Stimulated activated CD8-positive, alpha-beta memory T cell treated with anti-CD3 and anti-CD28 coated beads, Interleukin-12 subunit alpha, Interleukin-12 subunit beta, amount 100 ng/mL, for 4 hours (primary cell): ENCODE results near the gene ZNF234.
"Not testable (repeated sequence)": the region's sequence is repeated elsewhere in the genome, so short reads cannot be mapped to it uniquely, and the experiment has no call there.

Experiments used
- DNase-seq: peaks from one replicate; pipeline ENCODE4 v3.0.0-alpha.2; 2020; ENCODE audit warnings: low read depth

The ZNF234 gene

DNA sequence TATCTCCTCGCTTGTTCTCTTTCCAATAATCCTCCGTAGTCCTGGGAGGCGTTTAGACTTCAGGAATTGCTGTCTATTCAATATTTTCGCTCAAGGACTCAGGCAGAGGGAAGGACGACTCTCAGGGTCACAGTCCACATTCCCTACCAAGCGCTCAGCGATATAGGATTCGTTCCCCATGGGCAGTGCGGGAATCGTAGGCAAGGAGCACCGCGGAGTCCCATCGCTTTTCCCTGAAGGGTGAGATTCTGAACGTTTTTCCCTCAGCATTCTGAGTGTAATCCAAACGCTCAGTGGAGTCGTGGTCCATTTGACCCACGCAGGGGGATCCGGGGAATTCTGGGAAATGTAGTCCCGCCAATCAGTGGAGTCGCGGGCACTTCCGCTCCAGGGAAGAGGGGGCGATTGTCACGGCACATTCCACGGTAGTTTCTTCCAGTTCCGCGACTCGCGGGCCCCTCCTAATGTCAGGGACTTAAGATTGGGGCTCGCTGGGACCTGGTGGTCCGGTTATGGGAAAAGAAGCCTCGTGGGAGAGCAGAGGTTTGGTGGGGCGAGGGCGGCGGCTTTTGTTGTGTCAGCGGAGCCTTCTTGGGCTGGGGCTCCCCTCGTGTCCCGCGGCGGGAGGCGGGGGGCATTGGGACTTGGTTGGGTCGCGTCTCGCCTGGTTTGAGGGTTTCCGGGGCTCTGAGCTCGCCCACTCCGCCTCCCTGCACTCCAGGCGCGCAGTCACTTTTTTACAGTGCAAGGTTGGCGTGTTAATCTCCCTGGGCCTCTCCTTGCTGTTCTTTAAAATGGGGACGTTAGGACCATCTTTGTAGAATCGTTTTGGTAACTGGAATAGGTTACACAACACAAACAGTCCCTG lies at the start of gene ZNF234:
Gene ZNF234, plus strand, starts transcription at position 364 of the 868 bp plus-strand sequence. CDS start 3,079 bp downstream, outside the sequence.
- DNase-seq, result peak; percentile 59

DNA sequence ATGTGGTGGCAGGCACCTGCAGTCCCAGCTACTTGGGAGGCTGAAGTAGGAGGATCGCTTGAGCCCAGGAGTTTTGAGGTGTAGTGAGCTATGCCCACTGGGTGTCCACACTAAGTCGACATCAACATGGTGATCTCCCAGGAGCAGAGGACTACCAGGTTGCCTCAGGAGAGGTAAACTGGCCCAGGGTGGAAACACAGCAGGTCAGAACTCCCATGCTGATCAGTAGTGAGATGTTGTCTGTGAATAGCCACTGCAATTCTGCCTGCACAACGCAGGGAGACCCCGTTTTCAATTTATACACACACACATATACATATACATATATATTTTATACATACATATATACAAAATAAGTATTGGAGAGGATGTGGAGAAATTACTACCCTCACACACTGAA lies 49.2 kb upstream of the ZNF234 start:
- DNase-seq, result no peak

DNA sequence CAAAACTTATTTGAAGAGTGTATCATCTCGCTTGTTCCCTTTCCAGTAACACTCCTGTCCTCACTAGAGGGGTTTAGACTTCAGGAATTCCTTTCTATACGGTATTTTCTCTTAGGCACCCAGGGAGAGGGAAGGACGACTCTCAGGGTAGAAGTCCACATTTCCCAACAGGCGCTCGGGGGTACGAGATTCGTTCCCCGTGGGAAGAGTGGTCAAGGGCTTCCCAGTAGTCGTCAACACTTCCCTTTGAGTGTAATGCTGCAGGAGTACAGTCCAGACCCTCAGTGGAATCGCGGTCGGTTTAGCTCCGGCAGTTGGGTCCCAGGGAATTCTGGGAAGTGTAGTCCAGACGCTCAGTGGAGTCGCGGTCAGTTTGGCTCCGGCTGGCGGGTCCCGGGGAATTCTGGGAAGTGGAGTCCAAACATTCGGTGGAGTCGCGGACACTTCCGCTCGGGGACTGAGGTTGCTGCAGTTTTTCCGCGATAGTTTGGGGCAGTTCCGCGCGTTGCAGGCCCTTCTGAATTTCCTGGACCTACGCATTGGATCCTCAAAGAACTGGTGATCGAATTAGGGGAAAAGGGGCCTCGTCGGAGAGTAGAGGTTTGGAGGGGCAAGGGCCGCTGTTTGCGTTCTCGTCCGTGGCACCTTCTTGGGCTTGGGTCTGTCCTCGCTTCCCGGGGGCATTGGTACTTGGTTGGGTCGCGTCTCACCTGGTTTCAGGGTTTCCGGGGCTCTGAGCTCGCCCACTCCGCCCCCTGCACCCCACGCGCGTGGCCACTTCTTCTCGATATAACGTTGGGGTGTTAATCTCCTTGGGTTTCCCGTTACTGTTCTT lies 47.2 kb upstream of the ZNF234 start, which contains the start of gene ZNF224:
Gene ZNF224, plus strand, starts transcription at position 431 of the 835 bp plus-strand sequence. CDS start 3,513 bp downstream, outside the sequence.
- peak; percentile 69 for DNase-seq

DNA sequence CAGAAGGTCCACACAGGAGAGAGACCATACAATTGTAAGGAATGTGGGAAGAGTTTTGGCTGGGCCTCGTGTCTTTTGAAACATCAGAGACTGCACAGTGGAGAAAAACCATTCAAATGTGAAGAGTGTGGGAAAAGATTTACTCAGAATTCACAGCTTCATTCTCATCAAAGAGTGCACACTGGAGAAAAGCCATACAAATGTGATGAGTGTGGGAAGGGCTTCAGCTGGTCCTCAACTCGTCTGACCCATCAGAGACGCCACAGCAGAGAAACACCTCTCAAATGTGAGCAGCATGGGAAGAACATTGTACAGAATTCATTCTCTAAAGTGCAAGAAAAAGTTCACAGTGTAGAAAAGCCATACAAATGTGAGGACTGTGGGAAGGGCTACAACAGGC lies 33.6 kb upstream of the ZNF234 start:
- DNase-seq, result no peak

DNA sequence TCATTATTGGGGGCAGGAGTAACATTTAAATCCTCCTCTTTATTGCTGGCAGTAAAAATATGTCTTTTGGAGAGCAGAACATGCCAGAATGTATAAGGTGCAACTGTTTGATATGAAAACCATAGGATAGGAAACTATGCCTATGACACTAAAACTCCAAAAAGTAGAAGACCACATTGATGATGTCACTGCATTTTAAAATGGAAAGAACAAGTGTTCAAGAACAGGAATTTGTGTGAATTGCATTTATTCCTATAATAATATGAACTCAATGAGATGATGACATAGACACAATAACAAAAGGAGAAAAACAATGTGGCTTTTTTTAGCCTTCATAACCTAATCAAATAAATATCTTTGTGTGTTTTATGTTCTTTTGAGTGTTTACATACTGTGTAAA lies 31.9 kb upstream of the ZNF234 start:
- DNase-seq, result no peak

DNA sequence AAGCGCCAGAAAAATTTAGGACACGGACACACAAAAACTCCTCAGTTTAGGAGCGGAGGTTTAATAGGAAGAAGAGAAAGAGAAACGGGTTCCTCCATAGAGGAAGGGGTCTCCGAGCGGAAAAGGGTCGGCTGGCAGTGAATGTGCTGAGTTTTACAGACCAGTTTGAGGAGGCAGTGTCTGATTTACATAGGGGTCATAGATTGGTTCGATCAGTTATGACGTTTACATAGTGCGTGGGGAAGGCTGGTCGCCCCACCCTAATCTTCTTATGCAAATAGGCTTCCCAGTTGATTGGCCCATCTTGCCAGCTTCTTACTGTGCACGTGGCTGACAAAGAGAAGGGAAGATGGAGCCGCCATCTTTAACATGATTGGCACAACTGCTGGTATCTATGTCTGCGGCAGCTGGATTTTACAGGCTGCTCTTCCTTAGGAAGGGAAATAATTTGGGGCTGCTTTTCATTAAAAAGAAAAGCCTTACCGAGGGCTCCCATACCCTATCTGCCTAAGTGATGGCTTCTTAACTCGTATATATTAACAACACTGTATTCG lies 29.4 kb upstream of the ZNF234 start:
- DNase-seq, result no peak

DNA sequence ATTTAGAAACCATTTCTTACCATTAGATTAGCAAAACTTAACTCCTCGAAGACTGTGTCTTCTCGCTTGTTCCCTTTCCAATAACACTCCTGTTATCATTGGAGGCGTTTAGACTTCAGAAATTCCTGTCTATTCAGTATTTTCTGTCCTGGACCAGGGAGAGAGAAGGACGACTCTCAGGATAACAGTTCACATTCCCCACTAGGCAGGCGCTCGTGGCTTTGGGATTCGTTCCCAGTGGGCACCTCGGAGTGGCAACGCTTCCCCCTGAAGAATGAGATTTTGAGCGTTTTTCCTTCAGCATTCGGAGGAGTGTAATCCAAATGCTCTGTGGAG lies 28.6 kb upstream of the ZNF234 start:
- no peak for DNase-seq

DNA sequence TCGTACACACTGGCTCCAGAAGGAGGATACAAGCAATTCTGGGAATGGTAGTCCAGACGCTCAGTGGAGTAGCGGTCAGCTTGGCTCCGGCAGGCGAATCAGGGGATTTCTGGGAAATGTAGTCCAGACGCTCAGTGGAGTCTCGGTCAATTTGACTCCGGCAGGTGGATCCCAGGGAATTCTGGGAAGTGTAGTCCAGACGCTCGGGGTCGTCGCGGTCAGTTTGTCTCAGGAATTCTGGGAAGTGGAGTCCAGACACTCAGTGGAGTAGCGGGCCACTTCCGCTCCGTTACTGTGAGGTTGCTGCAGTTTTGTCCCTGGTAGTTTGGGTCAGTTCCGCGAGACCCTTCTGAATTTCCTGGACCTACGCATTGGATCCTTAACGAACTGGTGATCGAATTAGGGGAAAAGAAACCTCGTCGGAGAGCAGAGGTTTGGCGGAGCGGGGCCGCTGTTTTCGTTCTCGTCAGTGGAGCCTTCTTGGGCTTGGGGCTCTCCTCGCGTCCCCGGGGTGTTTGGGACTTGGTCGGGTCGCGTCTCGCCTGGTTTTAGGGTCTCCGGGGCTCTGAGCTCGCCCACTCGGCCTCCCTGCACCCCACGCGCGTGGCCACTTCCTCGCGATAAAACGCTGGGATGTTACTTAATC lies 28.1 kb upstream of the ZNF234 start, which contains the start of gene ZNF225:
Gene ZNF225, plus strand, starts transcription at position 262 of the 646 bp plus-strand sequence. CDS start 2,429 bp downstream, outside the sequence.
- peak; percentile 68 for DNase-seq

DNA sequence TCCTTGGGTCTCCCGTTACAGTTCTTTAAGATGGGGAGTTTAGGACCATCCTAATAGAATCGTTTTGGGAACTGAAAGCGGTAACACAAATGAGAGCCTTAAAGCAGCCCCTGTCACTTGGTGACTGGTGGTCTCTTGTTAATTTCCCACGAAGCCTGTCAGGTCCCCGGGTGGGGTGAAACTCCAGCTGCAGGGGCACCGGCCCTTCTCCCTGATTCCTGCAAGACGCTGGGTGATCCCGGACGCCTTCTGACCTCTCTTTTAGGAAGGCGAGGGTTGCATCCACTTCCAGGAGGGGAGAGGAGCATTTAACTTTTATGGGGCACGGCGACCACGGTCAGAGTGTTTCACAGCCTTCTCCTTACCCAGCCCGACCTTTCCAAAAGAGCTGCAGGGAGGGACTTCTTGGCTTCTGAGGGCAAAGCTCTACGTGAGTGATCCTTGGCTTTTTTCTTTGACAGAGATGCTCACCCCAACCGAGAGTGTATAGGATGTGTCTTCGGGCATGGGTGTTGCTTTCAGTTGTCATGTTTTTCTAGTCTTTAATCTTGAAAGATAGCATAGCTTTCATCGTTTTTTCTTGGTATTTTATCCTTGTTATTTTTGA lies 27.5 kb upstream of the ZNF234 start:
- DNase-seq, result no peak

DNA sequence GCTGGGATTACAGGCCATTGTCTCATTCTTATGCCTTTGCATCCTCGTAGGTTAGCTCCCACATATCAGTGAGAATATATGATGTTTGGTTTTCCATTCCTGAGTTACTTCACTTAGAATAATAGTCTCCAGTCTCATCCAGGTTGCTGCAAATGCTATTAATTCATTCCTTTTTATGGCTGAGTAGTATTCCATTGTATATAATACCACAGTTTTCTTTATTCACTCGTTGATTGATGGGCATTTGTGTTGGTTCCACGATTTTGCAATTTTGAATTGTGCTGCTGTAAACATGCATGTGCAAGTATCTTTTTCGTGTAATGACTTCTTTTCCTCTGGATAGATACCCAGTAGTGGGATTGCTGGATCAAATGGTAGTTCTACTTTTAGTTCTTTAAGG lies 20.2 kb upstream of the ZNF234 start:
- DNase-seq, result not testable (repeated sequence)

DNA sequence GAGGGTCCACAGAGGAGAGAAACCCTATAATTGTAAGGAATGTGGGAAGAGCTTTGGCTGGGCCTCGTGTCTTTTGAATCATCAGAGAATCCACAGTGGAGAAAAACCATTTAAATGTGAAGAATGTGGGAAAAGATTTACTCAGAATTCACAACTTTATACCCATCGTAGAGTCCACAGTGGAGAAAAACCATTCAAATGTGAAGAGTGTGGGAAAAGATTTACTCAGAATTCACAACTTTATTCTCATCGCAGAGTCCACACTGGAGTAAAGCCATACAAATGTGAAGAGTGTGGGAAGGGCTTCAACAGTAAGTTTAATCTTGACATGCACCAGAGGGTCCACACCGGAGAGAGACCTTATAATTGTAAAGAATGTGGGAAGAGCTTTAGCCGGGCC lies 9.4 kb upstream of the ZNF234 start:
- no peak for DNase-seq

DNA sequence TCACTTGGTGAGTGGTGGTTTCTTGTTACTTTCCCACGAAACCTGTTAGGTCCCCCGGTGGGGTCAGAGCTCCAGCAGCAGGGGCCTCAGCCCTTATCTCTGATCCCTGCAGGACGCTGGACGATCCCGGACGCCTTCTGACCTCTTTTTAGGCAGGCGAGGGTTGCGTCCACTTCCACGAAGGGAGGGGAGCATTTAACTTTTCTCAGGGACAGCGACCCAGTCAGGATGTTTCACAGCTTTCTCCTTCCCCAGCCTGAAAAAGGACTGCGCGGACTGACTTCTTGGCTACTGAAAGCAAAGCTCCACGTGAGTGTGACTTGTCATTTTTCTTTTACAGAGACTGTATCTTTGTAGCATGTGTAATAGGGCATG lies 692 bp downstream of the ZNF234 start:
- DNase-seq, result no peak

DNA sequence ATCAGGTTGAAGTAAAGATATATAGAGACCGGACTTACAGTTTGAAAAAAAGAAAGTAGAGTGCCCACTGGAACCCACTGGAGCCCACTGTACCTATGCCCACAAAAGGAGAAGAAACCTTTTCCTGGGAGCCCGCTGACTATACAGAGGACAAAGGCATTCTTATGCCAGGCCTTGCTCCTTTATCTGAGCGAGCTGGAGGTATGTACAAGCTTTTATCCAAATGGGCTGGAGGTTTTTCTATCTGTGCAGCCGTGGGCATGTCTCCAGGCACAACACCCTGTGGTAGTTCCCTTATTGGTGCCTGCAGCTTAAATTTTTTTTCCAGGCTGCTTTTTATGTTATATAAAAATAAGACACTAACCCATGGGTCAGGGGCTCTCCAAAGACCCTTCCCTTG lies 8.4 kb downstream of the ZNF234 start:
- no peak for DNase-seq

DNA sequence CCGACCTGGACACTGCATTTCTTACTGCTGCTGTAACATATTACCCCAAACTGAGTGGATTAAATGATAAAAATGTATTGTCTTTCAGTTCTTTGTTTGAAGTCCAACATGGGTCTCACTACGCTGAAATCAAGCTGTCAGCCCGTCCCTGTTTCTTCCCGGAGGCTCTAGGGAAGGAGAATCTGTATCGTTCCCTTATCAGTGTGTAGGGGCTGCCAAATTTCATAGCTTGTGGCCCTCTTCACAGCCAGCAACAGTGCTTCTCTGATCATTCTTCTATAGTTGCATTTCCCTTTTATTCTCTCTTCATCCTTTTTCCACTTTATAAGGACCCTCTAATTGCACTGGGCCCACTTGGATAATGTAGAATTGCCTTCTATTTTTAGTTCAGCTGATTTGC lies 10.1 kb downstream of the ZNF234 start:
- DNase-seq, result no peak

DNA sequence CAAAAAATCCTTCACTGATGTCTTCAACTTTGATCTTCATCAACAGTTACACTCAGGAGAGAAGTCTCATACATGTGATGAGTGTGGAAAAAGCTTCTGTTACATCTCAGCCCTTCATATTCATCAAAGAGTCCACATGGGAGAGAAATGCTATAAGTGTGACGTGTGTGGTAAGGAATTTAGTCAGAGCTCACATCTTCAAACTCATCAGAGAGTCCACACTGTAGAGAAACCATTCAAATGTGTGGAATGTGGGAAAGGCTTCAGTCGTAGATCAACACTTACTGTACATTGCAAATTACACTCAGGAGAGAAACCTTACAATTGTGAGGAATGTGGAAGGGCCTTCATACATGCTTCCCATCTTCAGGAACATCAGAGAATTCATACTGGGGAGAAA lies 15.1 kb downstream of the ZNF234 start:
- DNase-seq, result no peak

DNA sequence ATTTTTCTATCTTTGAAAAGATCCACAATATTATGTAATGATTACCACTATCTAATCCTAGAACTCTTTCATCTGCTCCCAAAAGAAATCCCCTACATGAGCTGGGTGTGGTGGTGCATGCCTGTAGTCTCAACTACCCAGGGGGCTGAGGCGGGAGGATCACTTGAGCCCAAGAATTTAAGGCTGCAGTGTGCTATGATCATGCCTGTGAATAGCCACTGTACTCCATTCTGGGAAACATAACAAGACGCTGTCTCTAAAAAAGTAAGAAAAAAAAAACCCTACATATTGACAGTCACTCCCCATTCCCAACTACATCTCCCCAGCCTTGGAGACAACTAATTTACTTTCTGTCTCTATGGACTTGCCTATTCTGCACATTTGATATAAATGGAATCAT lies 22.4 kb downstream of the ZNF234 start:
- no peak for DNase-seq

DNA sequence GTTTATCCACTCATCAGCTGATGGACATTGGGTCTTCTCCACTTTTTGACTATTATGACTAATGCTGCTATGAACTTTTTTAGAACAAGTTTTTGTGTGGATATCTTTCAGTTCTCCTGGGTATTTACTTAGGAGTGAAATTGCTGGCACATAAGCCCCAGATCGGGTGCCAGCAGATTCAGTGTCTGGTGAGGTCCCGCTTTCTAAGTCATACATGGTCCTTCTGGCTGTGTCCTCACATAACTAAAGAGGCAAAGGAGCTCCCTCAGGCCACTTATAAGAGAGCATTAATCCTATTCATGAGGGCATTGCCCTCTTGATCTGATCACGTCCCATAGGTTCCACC lies 22.9 kb downstream of the ZNF234 start:
- no peak for DNase-seq

DNA sequence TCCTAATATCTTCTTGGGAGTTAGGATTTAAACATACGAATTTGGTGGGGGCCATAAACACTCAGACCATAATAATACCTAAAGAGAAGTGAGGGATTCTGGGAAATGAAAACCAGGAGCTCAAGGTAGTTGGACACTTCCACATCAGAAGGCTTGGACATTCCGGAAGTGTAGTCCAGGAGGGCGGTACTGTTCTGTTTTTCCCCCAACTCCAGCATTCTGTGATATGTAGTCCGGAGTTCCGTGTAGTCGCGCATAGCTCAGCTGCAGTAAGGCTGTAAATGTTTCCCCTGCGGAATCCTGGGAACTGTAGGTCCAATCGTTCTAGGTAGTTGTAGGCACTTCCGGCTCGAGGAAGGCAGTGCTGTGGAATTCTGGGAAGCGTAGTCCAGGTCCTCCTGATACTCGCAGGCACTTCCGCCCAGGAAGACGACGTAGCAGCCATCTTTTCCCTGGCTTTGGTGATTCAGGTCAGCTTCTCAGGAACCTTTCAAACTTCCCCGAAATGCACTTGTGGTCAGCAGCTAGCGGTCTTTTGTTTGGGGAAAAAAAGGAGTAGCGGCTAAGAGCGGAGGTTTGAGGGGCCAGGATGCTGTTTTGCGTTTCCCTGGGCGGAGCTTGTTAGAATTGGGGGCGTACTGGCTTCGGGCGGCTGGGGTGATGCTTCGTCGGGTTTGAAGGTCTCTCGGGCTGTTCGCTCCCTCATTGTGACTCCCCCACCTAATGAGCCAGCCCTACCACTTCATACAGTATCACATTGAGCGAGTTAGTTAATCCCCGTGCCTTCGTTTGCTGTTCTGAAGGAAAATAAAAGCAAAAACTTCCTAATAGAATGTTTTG lies 23.5 kb downstream of the ZNF234 start, which contains the start of gene ZNF226:
Gene ZNF226, plus strand, starts transcription at position 428 of the 840 bp plus-strand sequence. CDS start 4,981 bp downstream, outside the sequence.
- DNase-seq, result peak; percentile 67

DNA sequence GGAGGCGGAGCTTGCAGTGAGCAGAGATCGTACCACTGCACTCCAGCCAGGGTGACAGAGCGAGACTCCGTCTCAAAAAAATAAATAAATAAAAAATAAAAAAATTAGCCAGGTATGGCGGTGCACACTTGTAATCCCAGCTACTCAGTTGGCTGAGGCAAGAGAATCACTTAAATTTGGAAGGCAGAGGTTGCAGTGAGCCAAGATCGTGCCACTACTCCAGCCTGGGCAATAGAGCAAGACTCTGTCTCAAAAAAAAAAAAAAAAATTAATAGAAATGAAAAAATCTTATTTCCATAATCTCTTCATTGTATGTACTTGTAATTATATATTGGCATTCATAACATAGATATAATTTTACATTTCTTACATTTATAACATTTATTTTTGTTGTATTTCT lies 29.3 kb downstream of the ZNF234 start:
- not testable (repeated sequence) for DNase-seq

DNA sequence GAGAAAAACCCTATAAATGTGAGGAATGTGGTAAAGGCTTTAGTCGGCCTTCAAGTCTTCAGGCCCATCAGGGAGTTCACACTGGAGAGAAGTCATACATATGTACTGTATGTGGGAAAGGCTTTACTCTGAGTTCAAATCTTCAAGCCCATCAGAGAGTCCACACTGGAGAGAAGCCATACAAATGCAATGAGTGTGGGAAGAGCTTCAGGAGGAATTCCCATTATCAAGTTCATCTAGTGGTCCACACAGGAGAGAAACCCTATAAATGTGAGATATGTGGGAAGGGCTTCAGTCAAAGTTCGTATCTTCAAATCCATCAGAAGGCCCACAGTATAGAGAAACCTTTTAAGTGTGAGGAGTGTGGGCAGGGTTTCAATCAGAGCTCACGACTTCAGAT lies 35.2 kb downstream of the ZNF234 start:
- no peak for DNase-seq

DNA sequence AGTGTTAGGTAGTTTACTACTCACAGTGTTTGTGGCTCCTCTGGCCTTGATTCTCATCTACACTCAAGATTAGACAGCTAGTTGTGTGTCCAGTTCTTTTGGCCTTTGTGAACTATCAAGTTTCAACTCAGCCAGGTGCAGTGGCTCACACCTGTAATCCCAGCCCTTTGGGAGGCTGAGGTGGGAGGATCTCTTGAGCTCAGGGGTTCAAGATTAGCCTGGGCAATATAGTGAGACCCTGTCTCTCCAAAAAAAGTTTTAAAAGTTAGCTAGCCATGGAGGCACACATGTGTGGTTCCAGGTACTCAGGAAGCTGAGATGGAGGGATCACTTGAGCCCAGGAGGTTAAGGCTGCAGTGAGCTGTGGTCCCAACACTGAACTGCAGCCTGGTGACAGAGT lies 39.6 kb downstream of the ZNF234 start:
- DNase-seq, result no peak
